H1 (cell line): Measurements from ENCODE around the gene MYF5. TPM values are rescaled to one million over a fixed set of nuclear protein-coding genes. Genes with fewer than 3 reads are reported as not detected.

Experiments
- CTCF ChIA-PET: fragments of 300-600 bp; sonication (Branson Sonifier 250); formaldehyde crosslinking; loops from one replicate; lab custom pipeline; 2021; ENCODE audit not compliant: partially characterized antibody; lab: Charles Lee
- POLR2A ChIA-PET: fragments of 300-600 bp; sonication (Branson Sonifier 250); formaldehyde crosslinking; loops from one replicate; lab custom pipeline; 2021; ENCODE audit warnings: inconsistent platforms; ENCODE audit not compliant: partially characterized antibody; lab: Charles Lee
- DNase-seq, 2 experiments: peaks; one replicate each; pipeline versions ENCODE4 v3.0.0 to v3.0.0-alpha.2; 2010 to 2022; ENCODE audit warnings: low spot score in 2 of 2, low read depth in 1 of 2, mixed read lengths in 1 of 2
- FAIRE-seq: peaks from 2 replicates; lab custom pipeline; 2011; peaks lifted over from hg19 to GRCh38; lab: Jason Lieb, UNC
- H2AFZ ChIP-seq: 2 replicates; pipeline ENCODE4 v1.8.1; 2012; ENCODE audit warnings: low read length, inconsistent platforms
- H2AK5ac ChIP-seq: 2 replicates; pipeline ENCODE4 v1.6.1; 2013; ENCODE audit warnings: low read depth, low read length
- H2BK120ac ChIP-seq: replicated peaks from 2 replicates; pipeline ENCODE3; 2013; ENCODE audit warnings: low read depth, low read length, inconsistent platforms
- H2BK12ac ChIP-seq: 2 replicates; pipeline ENCODE4 v1.6.1; 2013; ENCODE audit warnings: low read depth, low read length
- H2BK15ac ChIP-seq: 2 replicates; pipeline ENCODE4 v1.6.1; 2013; ENCODE audit warnings: low read length
- H2BK20ac ChIP-seq: 2 replicates; pipeline ENCODE4 v1.6.1; 2013; ENCODE audit warnings: low read length
- H2BK5ac ChIP-seq: 2 replicates; pipeline ENCODE4 v1.6.1; 2013; ENCODE audit warnings: low read depth, low read length
- H3K14ac ChIP-seq: 2 replicates; pipeline ENCODE4 v1.6.1; 2013; ENCODE audit warnings: inconsistent platforms; ENCODE audit not compliant: insufficient read length
- H3K18ac ChIP-seq: 2 replicates; pipeline ENCODE4 v1.6.1; 2013; ENCODE audit warnings: low read length; ENCODE audit errors: extremely low read depth
- H3K23ac ChIP-seq: 2 replicates; pipeline ENCODE4 v1.6.1; 2013; ENCODE audit warnings: inconsistent platforms; ENCODE audit not compliant: insufficient read length
- H3K23me2 ChIP-seq: 2 replicates; pipeline ENCODE4 v1.6.1; 2013; ENCODE audit warnings: low read depth, low read length
- H3K27ac ChIP-seq: 2 replicates; pipeline ENCODE4 v1.6.1; 2011; ENCODE audit warnings: low read depth, low read length, inconsistent platforms
- H3K27me3 ChIP-seq, 4 experiments: replicated peaks in 1 of 4; 1 replicate in 1 of 4; 2 replicates in 3 of 4; pipeline versions ENCODE4 v1.6.1 to v1.8.1; 2011 to 2013; ENCODE audit warnings: low read length in 3 of 4, mild to moderate bottlenecking in 3 of 4, inconsistent platforms in 2 of 4, mixed read lengths in 2 of 4, moderate library complexity in 1 of 4; ENCODE audit not compliant: control insufficient read depth in 3 of 4, insufficient read depth in 3 of 4; ENCODE audit errors: extremely low read depth in 1 of 4
- H3K36me3 ChIP-seq, 4 experiments: 2 replicates each; pipeline versions ENCODE4 v1.6.1 to v1.8.1; 2011 to 2013; ENCODE audit warnings: mild to moderate bottlenecking in 4 of 4, low read length in 3 of 4, moderate library complexity in 2 of 4, control low read depth in 1 of 4, inconsistent platforms in 1 of 4; ENCODE audit not compliant: insufficient read depth in 4 of 4, control insufficient read depth in 2 of 4
- H3K4ac ChIP-seq: replicated peaks from 2 replicates; pipeline ENCODE3; 2013; ENCODE audit warnings: low read length, low read depth, mixed read lengths, inconsistent platforms; ENCODE audit not compliant: insufficient read length
- H3K4me1 ChIP-seq, 4 experiments: replicated peaks in 1 of 4; 1 replicate in 1 of 4; 2 replicates in 3 of 4; pipeline versions ENCODE4 v1.6.1 to v1.8.1; 2011 to 2013; ENCODE audit warnings: low read length in 3 of 4, inconsistent platforms in 2 of 4, mixed read lengths in 1 of 4; ENCODE audit not compliant: insufficient read depth in 4 of 4, control insufficient read depth in 3 of 4
- H3K4me2 ChIP-seq, 2 experiments: 2 replicates each; pipeline versions ENCODE4 v1.6.1 to v1.8.1; 2011 to 2013; ENCODE audit warnings: low read depth in 2 of 2, low read length in 2 of 2, control low read depth in 1 of 2, inconsistent platforms in 1 of 2, mild to moderate bottlenecking in 1 of 2; ENCODE audit not compliant: insufficient read depth in 1 of 2
- H3K4me3 ChIP-seq, 4 experiments: fragments of 200-600, 300-600 bp in 1 of 4; sonication (generic), shearing (Covaris generic), sonication (Bioruptor Twin) in 1 of 4; 2 replicates each; pipeline versions ENCODE4 v1.5.1 to v1.8.1; 2011 to 2016; ENCODE audit warnings: low read length in 4 of 4, low read depth in 3 of 4, control low read depth in 2 of 4, inconsistent platforms in 2 of 4, mild to moderate bottlenecking in 2 of 4, mixed read lengths in 1 of 4, moderate library complexity in 1 of 4; ENCODE audit not compliant: insufficient read depth in 2 of 4; ENCODE audit errors: extremely low read depth in 1 of 4
- H3K56ac ChIP-seq: replicated peaks from 2 replicates; pipeline ENCODE3; 2013; ENCODE audit warnings: low read depth, mild to moderate bottlenecking, mixed read lengths, low read length, inconsistent platforms; ENCODE audit not compliant: insufficient read length
- H3K79me1 ChIP-seq: 2 replicates; pipeline ENCODE4 v1.6.1; 2013; ENCODE audit warnings: low read depth, low read length, control low read depth
- H3K79me2 ChIP-seq, 2 experiments: 2 replicates each; pipeline versions ENCODE4 v1.6.1 to v1.8.1; 2012 to 2013; ENCODE audit warnings: low read length in 2 of 2, mild to moderate bottlenecking in 2 of 2, inconsistent platforms in 1 of 2; ENCODE audit not compliant: insufficient read depth in 2 of 2, control insufficient read depth in 1 of 2
- H3K9ac ChIP-seq, 4 experiments: replicated peaks in 1 of 4; 1 replicate in 1 of 4; 2 replicates in 3 of 4; pipeline versions ENCODE4 v1.6.1 to v1.8.1; 2011 to 2013; ENCODE audit warnings: low read depth in 3 of 4, low read length in 3 of 4, control low read depth in 2 of 4, mild to moderate bottlenecking in 2 of 4, moderate library complexity in 2 of 4, inconsistent platforms in 1 of 4; ENCODE audit errors: extremely low read depth in 1 of 4
- H3K9me3 ChIP-seq, 2 experiments: 2 replicates each; pipeline versions ENCODE4 v1.6.1 to v1.8.1; 2012 to 2013; ENCODE audit warnings: mild to moderate bottlenecking in 2 of 2, moderate library complexity in 2 of 2, control low read depth in 1 of 2, inconsistent platforms in 1 of 2, low read depth in 1 of 2, low read length in 1 of 2, mixed read lengths in 1 of 2; ENCODE audit not compliant: insufficient read depth in 2 of 2
- H4K20me1 ChIP-seq, 2 experiments: replicated peaks in 1 of 2; 2 replicates each; pipeline versions ENCODE3 to v1.8.1; 2011 to 2013; ENCODE audit warnings: inconsistent platforms in 2 of 2, low read length in 2 of 2, mild to moderate bottlenecking in 1 of 2; ENCODE audit not compliant: insufficient read depth in 2 of 2, control insufficient read depth in 1 of 2
- H4K5ac ChIP-seq: 2 replicates; pipeline ENCODE4 v1.6.1; 2013; ENCODE audit warnings: low read length, low read depth, mixed read lengths, inconsistent platforms; ENCODE audit not compliant: insufficient read length
- H4K8ac ChIP-seq: 2 replicates; pipeline ENCODE4 v1.8.0; 2013; ENCODE audit warnings: mild to moderate bottlenecking, moderate library complexity, low read length, inconsistent platforms; ENCODE audit not compliant: insufficient read depth; ENCODE audit errors: extremely low read depth
- H4K91ac ChIP-seq: replicated peaks from 2 replicates; pipeline ENCODE3; 2013; ENCODE audit warnings: low read length, mixed read lengths, inconsistent platforms; ENCODE audit not compliant: insufficient read length
- CHD1 ChIP-seq: IDR thresholded peaks from 2 replicates; pipeline ENCODE4 v1.6.1; 2012; ENCODE audit warnings: low read depth, low read length, improper control_type of control experiment
- EZH2 ChIP-seq: fragments of 200-600 bp; sonication (generic); IDR thresholded peaks from 2 replicates; pipeline ENCODE4 v1.7.1; 2012; ENCODE audit warnings: low read depth, mild to moderate bottlenecking, moderate library complexity, low read length, inconsistent platforms; ENCODE audit not compliant: severe bottlenecking
- PHF8 ChIP-seq: fragments of 200-600 bp; sonication (generic); conservative IDR thresholded peaks from 2 replicates; pipeline ENCODE4 v1.7.1; 2012; ENCODE audit warnings: low read depth, mild to moderate bottlenecking, inconsistent platforms, low read length, moderate library complexity
- POLR2AphosphoS5 ChIP-seq: IDR thresholded peaks from 2 replicates; pipeline ENCODE4 v1.6.1; 2011; ENCODE audit warnings: low read depth, low read length
- SP1 ChIP-seq: IDR thresholded peaks from 2 replicates; pipeline ENCODE4 v1.6.1; 2011; ENCODE audit warnings: low read depth, low read length
- WGBS, 2 experiments: shearing (Covaris generic) in 1 of 2; methylation state at CpG; one replicate each; pipeline versions ENCODE4 v1.1.6 to v1.1.7; 2013 to 2015; ENCODE audit warnings: low lambda C conversion rate in 2 of 2, mixed read lengths in 2 of 2, inconsistent platforms in 1 of 2, low coverage in 1 of 2, missing lambda C conversion rate in 1 of 2; ENCODE audit not compliant: insufficient replicate concordance in 2 of 2, insufficient coverage in 1 of 2, insufficient read length in 1 of 2; ENCODE audit errors: extremely low coverage in 1 of 2, missing lambda C conversion rate in 1 of 2; 5-methylcytosine and 5-hydroxymethylcytosine counted together
- polyA plus RNA-seq, 7 experiments: library from polyadenylated mRNA; depleted of rRNA in 3 of 7; stranded (reverse) in 5 of 7; unstranded in 2 of 7; fragments of >200 nt in 5 of 7; fragments of 200-250 nt in 2 of 7; gene quantifications; 1 replicate in 5 of 7; 2 replicates in 1 of 7; 4 replicates in 1 of 7; pipeline versions ENCODE4 v1.2.1 to v1.2.3, GENCODE V29; 2011 to 2013; ENCODE audit warnings: missing spikeins in 2 of 7, mixed read lengths in 2 of 7
- total RNA-seq: library from RNA; stranded (reverse); fragmentation: NEBNext Ultra II Directional; extraction: Animal tissue kit (Norgen Biotek cat#: 25700); gene quantifications from 2 replicates; pipeline ENCODE4 v1.2.1, GENCODE V29; 2021
- TF ChIP-seq, protein P1 (sequence below): IDR thresholded peaks from 2 replicates; pipeline ENCODE4 v1.6.1; 2012; ENCODE audit warnings: low read length, inconsistent platforms

Gene MYF5
- total and polyA plus RNA-seq, 2 of the 8 experiments (the other 6 are each of a cell fraction or from before 2014, with no cell fraction given) = 0.09 TPM; not detected in 1

DNA sequence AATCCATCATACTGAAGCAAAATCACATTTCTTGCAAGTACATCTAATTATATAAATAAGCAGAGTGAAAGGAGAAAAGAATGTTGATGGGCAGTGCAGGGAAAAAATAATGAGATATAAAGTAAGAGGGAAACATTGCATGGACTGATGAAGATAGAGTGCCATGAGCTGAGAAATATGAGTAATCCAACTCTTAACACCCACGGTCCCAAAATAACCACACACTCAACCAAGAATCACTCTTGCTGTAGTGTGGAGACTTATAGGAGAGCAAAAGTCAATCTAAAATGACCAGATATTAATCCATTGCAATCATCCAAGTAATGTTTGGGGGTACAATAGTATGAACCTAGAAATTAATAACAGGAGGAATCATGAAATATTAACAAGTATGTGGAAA is 40.2 kb downstream of the MYF5 start:
- H2AFZ ChIP-seq = no peak overlapping the region
- H3K27ac ChIP-seq = no peak overlapping the region
- no peaks in the 10 kb centered on the region; a peak in 1 of 7 replicates for H3K4me1 ChIP-seq
- FAIRE-seq = no peak
- H3K56ac ChIP-seq = no peak overlapping the region
- H3K79me2 ChIP-seq = no peaks in the 10 kb centered on the region
- no peak overlapping the region for H2BK120ac ChIP-seq
- H4K8ac ChIP-seq = no peak overlapping the region
- H3K9me3 ChIP-seq = no peaks in the 10 kb centered on the region
- 85% methylated on average over 1 of the region's 1 CpG; no CpG with 5 or more reads in 1 of the 2 experiments for WGBS, 2 experiments
- H2BK12ac ChIP-seq = no peak overlapping the region
- H2BK20ac ChIP-seq = no peak overlapping the region
- ChIA-PET POLR2A (no interaction called here), CTCF (no interaction called here)
- H3K23me2 ChIP-seq = no peaks in the 10 kb centered on the region
- H3K79me1 ChIP-seq = no peaks in the 10 kb centered on the region
- no peak overlapping the region for H3K18ac ChIP-seq
- no peak overlapping the region for H3K23ac ChIP-seq
- peaks cover 0 to 2% of the 10 kb centered on the region in 2 experiments for H4K20me1 ChIP-seq
- no peak for TF ChIP-seq SP1
- TF ChIP-seq POLR2AphosphoS5 = no peak
- TF ChIP-seq PHF8 = no peak
- TF ChIP-seq, protein P1, sequence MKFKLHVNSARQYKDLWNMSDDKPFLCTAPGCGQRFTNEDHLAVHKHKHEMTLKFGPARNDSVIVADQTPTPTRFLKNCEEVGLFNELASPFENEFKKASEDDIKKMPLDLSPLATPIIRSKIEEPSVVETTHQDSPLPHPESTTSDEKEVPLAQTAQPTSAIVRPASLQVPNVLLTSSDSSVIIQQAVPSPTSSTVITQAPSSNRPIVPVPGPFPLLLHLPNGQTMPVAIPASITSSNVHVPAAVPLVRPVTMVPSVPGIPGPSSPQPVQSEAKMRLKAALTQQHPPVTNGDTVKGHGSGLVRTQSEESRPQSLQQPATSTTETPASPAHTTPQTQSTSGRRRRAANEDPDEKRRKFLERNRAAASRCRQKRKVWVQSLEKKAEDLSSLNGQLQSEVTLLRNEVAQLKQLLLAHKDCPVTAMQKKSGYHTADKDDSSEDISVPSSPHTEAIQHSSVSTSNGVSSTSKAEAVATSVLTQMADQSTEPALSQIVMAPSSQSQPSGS = no peak
- TF ChIP-seq CHD1 = no peak
- no peak for TF ChIP-seq EZH2
- no peak overlapping the region for H3K4me2 ChIP-seq
- no peak overlapping the region for H4K91ac ChIP-seq
- DNase-seq = no peak
- H2BK15ac ChIP-seq = no peak overlapping the region
- no peak overlapping the region for H4K5ac ChIP-seq
- no peak overlapping the region for H3K9ac ChIP-seq
- no peak overlapping the region for H2AK5ac ChIP-seq
- no peak overlapping the region for H3K14ac ChIP-seq
- H3K36me3 ChIP-seq = no peaks in the 10 kb centered on the region
- H3K4me3 ChIP-seq = no peak overlapping the region
- H3K27me3 ChIP-seq = no peaks in the 10 kb centered on the region
- no peak overlapping the region for H3K4ac ChIP-seq
- H2BK5ac ChIP-seq = no peak overlapping the region
